KBM-7 (cell line): ENCODE data around the gene ERC2.
"Not testable (repeated sequence)": the region's sequence is repeated elsewhere in the genome, so short reads cannot be mapped to it uniquely, and the experiment has no call there.

Experiments used
- DNase-seq: peaks from one replicate; pipeline ENCODE4 v3.0.0-alpha.2; 2015
- in situ Hi-C: fragments of 300-500 bp; cut with MboI; formaldehyde crosslinking; loops from 2 replicates; pipeline ENCODE4 v1.14.3; 2020; ENCODE audit warnings: low sequenced_read_pairs, low pct_unique_long_range_greater_than_20kb, mixed read lengths

Gene ERC2

GRCh38 chr3:56277236-56277635 lies 191.0 kb downstream of the ERC2 start:
- DNase-seq = no peak
- in situ Hi-C loops = no loop called here

DNA sequence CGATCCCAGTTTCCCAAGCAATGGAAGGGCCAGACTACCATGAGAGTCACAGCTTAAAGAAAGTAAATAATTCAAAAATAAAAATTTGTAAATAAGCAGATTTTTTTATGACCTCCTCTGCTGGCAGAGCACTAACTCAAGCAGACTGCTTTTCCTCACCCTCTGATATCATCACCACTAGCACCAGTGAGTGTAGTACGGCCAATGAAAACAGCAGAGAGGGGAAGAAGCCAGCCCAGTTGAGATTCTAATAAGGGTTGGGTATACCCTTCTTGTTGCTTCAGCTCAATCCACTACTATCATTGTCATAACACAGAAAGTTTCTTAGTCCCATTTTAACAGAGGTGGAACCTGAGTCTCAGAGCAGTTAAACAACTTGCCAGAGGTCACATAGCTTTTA lies 193.1 kb downstream of the ERC2 start:
- in situ Hi-C loops = no loop called here
- DNase-seq = no peak

DNA sequence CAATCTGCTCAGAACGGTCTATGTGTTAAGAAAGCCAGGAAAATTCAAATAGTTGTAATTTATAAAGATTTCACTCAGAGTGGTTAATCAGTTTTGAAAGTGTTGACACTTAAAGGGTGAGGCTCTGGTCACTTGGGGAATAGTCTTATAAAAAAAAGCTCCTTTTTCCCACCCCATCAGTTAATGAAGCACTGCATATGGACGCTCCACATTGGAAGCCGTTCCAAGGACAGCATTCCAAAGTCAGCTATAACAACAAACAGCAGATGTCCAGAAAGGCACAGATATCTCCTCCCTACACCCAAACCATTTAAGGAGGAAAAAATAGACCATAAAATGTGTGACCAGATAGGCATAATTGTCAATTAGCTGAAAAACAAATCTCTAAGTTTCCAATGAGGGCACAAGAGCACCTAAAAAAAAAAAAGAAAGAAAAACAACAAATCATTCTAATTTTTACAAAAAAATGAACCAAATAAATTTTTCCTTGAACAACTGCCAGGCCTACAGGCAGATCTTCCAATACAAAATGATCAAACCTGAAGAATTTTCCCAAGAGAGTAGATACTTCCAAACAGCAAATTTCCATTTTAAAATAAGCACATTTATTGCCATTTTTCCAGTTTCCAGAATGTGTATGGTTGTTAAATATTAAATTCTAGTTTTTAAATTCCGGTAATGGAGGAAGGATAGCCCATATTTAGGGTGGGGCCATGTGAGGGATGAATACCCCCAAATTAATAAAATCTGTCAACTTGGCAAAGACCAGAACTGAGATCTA lies 198.3 kb downstream of the ERC2 start:
- in situ Hi-C loops = no loop called here

DNA sequence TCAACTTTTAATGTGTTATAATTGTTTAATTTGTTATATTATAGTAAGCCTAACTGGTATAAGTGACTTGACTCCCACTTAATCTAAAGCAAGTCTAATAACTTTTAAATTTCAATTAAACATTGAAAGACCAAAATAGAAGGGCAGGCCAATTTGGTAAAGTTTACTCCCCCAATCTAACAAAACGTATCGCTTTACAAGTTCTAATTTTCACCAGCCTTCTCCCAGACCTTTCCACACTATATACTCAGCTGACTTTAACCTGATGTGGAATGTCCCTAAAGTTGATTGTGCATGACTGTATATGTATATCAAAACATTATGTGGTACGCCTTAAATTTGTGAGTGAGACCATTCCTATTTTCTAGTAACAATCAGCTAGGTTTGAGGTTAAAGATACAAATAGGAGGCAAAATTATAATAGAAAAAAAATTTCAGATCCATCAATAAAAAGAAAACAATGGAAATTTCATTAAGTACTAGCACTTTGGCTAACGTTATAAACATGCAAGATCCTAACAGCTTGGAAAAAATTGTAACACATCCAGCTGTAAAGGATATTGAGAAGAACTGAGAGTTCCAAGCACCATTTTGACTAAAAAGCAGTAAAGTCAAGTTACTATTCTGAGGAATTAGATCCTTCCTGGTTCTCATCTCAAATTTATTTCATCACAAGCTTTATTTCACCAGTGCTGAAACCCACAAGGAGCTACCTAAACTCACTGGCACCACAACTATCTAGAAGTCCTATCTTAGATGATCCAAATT lies 199.5 kb downstream of the ERC2 start:
- no peak for DNase-seq
- in situ Hi-C loops = no loop called here

More for the DNA sequence above, 198.3 kb downstream of the ERC2 start:
- no peak for DNase-seq

GRCh38 chr3:56261852-56262251 lies 206.4 kb downstream of the ERC2 start:
- DNase-seq, in situ Hi-C loops: not testable (repeated sequence)

DNA sequence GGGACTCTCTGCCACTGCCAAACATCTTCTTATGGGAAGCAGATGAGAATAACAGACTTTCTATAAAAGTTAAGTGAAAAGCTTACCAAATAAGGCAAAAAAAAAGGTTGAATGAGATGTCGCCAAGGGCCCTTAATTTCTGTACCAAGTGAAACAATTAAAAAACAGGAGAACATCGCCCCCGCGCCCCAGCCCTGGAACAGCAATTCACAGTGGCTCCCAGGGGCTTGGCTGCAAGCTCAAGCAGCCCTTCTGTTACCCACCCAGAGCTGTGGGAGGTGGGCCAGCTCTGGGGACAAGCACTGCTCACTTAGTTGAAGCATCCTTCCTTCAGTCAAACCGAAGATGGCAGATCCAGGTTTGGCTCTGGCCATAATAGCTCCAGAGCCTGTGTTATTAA lies 208.0 kb downstream of the ERC2 start:
- DNase-seq = no peak
- in situ Hi-C loops = no loop called here

- in situ Hi-C loops = no loop called here
- no peak for DNase-seq
These were observed 210.4 kb downstream of the ERC2 start for GRCh38 chr3:56257826-56258225.

GRCh38 chr3:56254835-56255234 lies 213.4 kb downstream of the ERC2 start:
- DNase-seq = no peak
- in situ Hi-C loops = no loop called here

- DNase-seq = no peak
- in situ Hi-C loops = no loop called here
These were observed 214.2 kb downstream of the ERC2 start for GRCh38 chr3:56253941-56254665.

GRCh38 chr3:56251343-56251945 lies 216.8 kb downstream of the ERC2 start:
- in situ Hi-C loops = no loop called here
- DNase-seq = peak; percentile 71

- DNase-seq = no peak
- in situ Hi-C loops = no loop called here
These were observed 220.2 kb downstream of the ERC2 start for GRCh38 chr3:56248021-56248420.

GRCh38 chr3:56238299-56238698 lies 230.0 kb downstream of the ERC2 start:
- in situ Hi-C loops = no loop called here
- DNase-seq = no peak

DNA sequence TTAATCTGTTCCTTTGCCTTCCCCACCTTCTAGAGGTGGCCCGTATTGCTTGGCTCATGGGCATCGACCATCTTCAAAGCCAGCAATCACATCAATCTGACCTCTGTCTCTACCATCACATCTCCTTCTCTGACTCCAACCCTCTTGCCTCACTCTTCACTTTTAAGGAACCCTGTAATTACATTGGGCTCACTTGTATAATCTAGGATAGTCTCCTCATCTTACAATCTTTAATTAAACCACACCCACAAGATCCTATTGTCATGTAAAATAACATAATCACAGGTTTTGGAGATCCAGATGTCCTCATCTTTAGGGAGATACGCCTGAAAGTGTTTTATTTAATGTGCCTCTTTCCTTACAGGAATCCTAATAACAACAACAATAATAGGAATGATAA lies 234.5 kb downstream of the ERC2 start:
- DNase-seq = no peak
- in situ Hi-C loops = no loop called here

DNA sequence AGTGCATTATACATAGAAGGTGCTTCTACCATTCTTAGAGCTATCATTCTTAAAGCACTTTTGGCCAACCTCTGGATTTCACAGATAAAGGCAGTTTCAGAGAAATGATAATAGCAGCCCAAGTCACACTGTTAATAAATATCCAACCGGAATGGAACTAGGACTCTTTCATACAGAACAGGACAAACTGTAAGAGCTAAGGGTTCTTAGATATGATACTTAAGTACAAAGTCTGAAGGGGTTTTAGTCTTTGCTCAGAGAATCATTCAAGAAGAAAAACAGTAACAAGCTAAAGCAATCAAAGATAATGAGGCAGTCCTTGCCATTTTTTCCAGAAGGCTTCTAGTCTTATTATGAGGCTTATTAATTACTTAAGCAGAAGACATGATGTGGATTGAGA lies 239.0 kb downstream of the ERC2 start:
- DNase-seq = no peak
- in situ Hi-C loops = no loop called here

DNA sequence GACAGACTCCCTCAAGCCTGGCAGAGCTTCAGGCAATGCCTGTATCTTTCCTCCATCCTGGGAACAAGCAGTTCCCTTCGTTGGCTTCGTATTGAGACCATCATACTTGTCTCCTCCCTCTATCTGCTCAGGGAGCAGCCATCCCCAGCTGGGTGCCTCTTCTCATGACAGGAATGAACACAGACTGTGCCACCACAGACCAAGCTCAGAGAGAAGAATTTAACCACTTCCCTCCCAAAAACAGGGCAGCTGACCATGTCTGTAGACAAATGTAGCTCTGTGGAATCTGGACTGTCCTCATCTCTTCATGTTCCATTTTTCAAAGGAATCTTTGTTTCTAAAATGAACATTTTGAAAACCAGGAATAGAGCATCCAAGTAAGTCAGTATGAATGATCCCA lies 245.4 kb downstream of the ERC2 start:
- no peak for DNase-seq
- in situ Hi-C loops = no loop called here

DNA sequence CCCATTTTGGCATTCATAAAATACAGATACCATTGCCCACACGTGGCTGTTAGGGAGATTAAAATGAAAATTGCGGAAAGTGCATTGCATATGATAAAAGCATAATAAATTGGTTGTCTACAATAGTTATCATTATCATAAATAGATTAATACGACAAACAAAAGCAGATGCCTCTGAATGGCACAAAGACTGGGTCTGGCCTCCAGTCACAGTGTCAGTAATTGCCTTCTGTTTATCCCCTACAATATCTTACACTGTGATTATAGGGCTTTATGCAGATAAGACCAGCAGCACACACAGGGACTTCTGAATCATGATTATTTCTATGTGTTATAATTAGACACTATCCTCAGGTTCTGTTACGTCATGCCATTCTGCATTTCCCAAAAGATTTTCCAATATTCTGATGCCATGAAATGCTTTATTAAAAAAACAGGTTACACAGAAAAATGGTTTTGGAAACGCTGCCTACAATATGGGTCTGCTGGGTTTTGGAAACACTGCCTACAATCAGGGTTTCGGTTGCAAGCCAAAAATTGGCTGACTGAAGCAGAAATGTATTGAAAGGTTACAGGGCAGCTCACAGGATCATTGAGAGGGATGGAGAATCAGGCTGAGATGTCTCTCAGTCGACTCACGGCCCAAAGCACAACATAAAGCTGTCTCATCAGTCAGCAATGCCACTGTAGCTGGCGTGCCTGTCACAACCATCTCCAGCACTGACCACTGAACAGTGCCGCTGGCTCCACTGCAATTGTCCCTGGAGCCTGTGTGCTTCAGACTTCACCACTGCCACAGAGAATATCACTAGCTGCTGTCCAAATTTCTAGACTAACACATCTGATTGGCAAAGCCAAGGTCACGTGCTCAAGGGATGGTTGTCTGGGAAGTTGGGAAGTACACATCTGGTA lies 248.1 kb downstream of the ERC2 start:
- in situ Hi-C loops = no loop called here
- no peak for DNase-seq

GRCh38 chr3:56209982-56210751 lies 258.1 kb downstream of the ERC2 start:
- in situ Hi-C loops = no loop called here
- no peak for DNase-seq

DNA sequence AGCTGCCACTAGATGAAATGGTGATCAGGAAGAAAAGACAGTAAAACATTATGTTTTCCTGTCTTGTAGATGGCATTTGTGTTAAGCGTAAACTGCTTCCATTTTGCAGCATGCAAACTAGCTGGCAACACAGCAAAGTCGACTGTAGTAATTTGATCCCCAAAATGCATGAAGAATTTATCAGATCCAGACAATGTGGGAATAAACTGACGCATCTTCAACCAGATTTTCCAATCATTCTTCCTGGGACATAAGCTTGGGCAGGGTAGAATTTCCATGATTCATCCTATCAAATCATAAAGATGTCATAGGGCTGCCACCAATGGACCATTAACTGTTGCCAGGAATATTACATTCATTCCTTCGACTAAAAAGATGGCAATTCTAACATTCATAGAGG lies 260.3 kb downstream of the ERC2 start:
- in situ Hi-C loops = no loop called here
- DNase-seq = no peak
